Measurements from ENCODE around the gene NEK7. TPM values are rescaled to one million over a fixed set of nuclear protein-coding genes. Genes with fewer than 3 reads are reported as not detected.

Gene NEK7
- total and polyA plus RNA-seq, 9 of the 15 experiments (the other 6 are each of a cell fraction or from before 2014, with no cell fraction given) = 8.5 to 37.3 (median 27.7) TPM

DNA sequence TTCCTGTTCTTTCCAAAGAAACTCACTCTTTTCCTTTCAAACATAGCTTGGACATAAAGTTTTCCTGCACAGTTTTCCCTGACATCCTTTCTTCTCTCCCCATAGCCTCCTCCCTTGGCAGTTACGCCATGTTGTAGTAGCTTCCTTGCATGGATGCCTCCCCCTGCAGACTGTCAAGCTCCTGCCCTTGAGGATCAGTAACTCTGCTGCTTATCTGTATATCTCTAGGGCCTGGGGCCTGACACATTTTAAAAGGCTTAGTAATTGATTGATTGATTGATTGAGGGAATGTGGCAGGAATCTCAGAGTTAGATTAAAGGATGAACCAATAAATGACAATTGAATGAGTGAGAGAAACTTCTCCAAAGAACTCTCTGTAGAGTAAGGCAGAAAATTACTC lies 143.7 kb downstream of the NEK7 start (continued):
- TF ChIP-seq, protein P1, sequence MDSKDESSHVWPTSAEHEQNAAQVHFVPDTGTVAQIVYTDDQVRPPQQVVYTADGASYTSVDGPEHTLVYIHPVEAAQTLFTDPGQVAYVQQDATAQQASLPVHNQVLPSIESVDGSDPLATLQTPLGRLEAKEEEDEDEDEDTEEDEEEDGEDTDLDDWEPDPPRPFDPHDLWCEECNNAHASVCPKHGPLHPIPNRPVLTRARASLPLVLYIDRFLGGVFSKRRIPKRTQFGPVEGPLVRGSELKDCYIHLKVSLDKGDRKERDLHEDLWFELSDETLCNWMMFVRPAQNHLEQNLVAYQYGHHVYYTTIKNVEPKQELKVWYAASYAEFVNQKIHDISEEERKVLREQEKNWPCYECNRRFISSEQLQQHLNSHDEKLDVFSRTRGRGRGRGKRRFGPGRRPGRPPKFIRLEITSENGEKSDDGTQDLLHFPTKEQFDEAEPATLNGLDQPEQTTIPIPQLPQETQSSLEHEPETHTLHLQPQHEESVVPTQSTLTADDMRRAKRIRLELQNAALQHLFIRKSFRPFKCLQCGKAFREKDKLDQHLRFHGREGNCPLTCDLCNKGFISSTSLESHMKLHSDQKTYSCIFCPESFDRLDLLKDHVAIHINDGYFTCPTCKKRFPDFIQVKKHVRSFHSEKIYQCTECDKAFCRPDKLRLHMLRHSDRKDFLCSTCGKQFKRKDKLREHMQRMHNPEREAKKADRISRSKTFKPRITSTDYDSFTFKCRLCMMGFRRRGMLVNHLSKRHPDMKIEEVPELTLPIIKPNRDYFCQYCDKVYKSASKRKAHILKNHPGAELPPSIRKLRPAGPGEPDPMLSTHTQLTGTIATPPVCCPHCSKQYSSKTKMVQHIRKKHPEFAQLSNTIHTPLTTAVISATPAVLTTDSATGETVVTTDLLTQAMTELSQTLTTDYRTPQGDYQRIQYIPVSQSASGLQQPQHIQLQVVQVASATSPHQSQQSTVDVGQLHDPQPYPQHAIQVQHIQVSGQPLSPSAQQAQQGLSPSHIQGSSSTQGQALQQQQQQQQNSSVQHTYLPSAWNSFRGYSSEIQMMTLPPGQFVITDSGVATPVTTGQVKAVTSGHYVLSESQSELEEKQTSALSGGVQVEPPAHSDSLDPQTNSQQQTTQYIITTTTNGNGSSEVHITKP (IDR thresholded peaks at IDR 0.05; ENCODE audit: partially characterized antibody) = no peak

DNA sequence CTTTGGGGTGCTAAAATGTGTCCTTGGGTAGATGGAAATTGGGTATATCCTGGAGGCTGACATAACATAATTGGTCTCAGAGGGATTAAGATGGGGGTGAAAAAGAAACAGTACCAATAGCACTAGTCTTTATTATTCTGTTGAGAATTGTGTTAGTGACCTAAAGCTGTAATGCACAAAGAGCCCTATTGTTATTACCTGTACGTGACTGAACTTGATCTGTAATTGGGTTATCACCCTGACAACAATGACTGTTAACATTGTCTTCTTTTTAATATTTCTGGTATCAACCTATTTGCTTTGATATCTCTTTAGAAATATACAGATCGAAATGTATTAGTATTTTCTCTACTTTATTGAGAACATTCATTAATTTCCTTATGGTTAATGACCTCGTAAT lies 147.6 kb downstream of the NEK7 start:
- FAIRE-seq (no peak), DNase-seq (ENCODE audit: extremely low read depth in 1 of 4, low spot score in 3 of 4) (no peak), ATAC-seq (no peak)
- no peak overlapping the region for H3K9ac ChIP-seq (ENCODE audit: insufficient read depth in 1 of 2, low read depth in 2 of 2, low read length in 2 of 2)
- WGBS (ENCODE audit: insufficient coverage, low coverage, missing lambda C conversion rate) = 75% methylated on average over 3 of the region's 3 CpGs
- TF ChIP-seq LCOR (CRISPR knock-in tag; IDR thresholded peaks at IDR 0.05) = no peak
- no peak for TF ChIP-seq TEAD2 (tag; IDR thresholded peaks at IDR 0.05)
- TF ChIP-seq ZKSCAN3 (CRISPR knock-in tag; IDR thresholded peaks at IDR 0.05) = no peak
- no peak for TF ChIP-seq POLR3G (IDR thresholded peaks at IDR 0.05; ENCODE audit: extremely low read depth, insufficient read length, insufficient replicate concordance)
- no peak for TF ChIP-seq FOXA3 (CRISPR knock-in tag; conservative IDR thresholded peaks at IDR 0.05 in 1 of 2, IDR thresholded peaks at IDR 0.05 in 1 of 2)
- TF ChIP-seq GATAD2A (IDR thresholded peaks at IDR 0.05) = no peak
- H3K79me2 ChIP-seq (ENCODE audit: control insufficient read depth, insufficient read depth, low read length) = no peaks in the 10 kb centered on the region
- no peak overlapping the region for H3K4me2 ChIP-seq (ENCODE audit: insufficient read depth, low read length)
- H3K27me3 ChIP-seq (ENCODE audit: control insufficient read depth in 2 of 2, insufficient read depth in 2 of 2, low read length in 2 of 2) = no peaks in the 10 kb centered on the region
- CTCF ChIA-PET (ENCODE audit: low intra/inter-chr PET ratio) = no interaction called here
- no peak overlapping the region for H3K4me3 ChIP-seq
- in situ Hi-C loops (cut with MboI) = no loop called here
- intact Hi-C loops (cut with micrococcal nuclease) = no loop called here
- POLR2A ChIA-PET = no interaction called here
- H3K36me3 ChIP-seq (ENCODE audit: control insufficient read depth, insufficient read depth, low read length) = no peaks in the 10 kb centered on the region
- no peaks in the 10 kb centered on the region for H3K9me3 ChIP-seq (replicated peaks; ENCODE audit: control insufficient read depth, insufficient read depth, low read depth, low read length)
- H4K20me1 ChIP-seq (replicated peaks; ENCODE audit: control insufficient read depth, insufficient read depth, low read length) = no peaks in the 10 kb centered on the region
- no peaks in the 10 kb centered on the region for H3K9me1 ChIP-seq (ENCODE audit: control insufficient read depth, insufficient read depth, low read length)
- no peak overlapping the region for H3K27ac ChIP-seq (ENCODE audit: extremely low read depth, low read depth, low read length)
- H2AFZ ChIP-seq (ENCODE audit: low read depth, low read length) = no peak overlapping the region
- BruUV-seq (replicated peaks) = no TSS peak
- H3K4me1 ChIP-seq (replicated peaks in 1 of 2; ENCODE audit: control insufficient read depth in 2 of 2, insufficient read depth in 2 of 2, low read length in 2 of 2) = no peaks in the 10 kb centered on the region
